ENCODE results near the gene ACLY.
A peak's percentile ranks its signal among the peaks of the same experiment; 100 is the strongest.

Gene ACLY

DNA sequence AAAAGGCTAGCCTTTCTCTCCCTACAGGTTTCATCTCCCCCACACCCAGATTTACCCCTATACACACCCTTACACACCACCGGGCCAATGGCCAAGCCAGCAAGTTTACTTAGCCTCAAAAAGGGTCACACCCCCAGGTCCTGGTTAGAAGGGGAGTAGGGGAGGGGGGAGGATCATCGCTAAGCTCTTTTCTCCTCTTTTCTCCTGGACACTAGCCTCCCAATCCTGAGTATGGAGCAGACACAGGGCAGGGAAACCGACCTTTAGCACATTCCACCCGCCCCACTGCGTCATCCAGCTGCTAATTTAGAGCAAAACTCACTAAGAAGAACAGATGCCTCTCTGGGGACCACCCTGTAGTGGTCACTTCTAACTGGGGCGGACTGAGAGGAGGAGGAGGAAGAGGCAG, 4.4 kb downstream of the ACLY start:
- Histone ChIP-seq H3K14ac (ENCODE audit: low read length) (no peak overlapping the region), H3K4me2 (ENCODE audit: insufficient read depth, low read length, poor library complexity, severe bottlenecking) (no peak overlapping the region), H3K36me3 (replicated peaks in 1 of 2; ENCODE audit: control insufficient read depth in 2 of 2, insufficient read depth in 2 of 2, low read length in 2 of 2) (peaks cover 44 to 83% of the 10 kb centered on the region in 2 donors), H3K18ac (ENCODE audit: low read length) (no peak overlapping the region), H3K79me1 (ENCODE audit: low read depth, low read length) (peaks cover 22% of the 10 kb centered on the region), H3K9me3 (replicated peaks in 1 of 2; ENCODE audit: control insufficient read depth in 2 of 2, insufficient read depth in 1 of 2, low read depth in 1 of 2, low read length in 2 of 2) (no peaks in the 10 kb centered on the region), H2AK5ac (ENCODE audit: low read depth, low read length) (no peak overlapping the region), H3K4me1 (ENCODE audit: control insufficient read depth in 2 of 2, insufficient read depth in 1 of 2, low read depth in 1 of 2, low read length in 2 of 2) (peaks cover 15 to 31% of the 10 kb centered on the region in 2 donors), H3K4me3 (ENCODE audit: low read length in 2 of 2) (no peak overlapping the region), H2BK5ac (ENCODE audit: low read length) (no peak overlapping the region), H2BK120ac (ENCODE audit: low read depth, low read length) (no peak overlapping the region), H2BK15ac (ENCODE audit: low read length) (no peak overlapping the region), H4K8ac (ENCODE audit: low read depth, low read length) (no peak overlapping the region), H3K23ac (ENCODE audit: low read depth, low read length, poor library complexity) (no peak overlapping the region), H2BK12ac (ENCODE audit: low read length) (no peak overlapping the region), H3K9ac (ENCODE audit: low read depth, low read length, poor library complexity) (no peak overlapping the region), H3K4ac (ENCODE audit: low read length) (no peak overlapping the region), H3K27ac (replicated peaks; ENCODE audit: low read length) (peak overlapping the region; percentile 23), H3K27me3 (ENCODE audit: control insufficient read depth in 3 of 3, insufficient read depth in 3 of 3, low read depth in 1 of 3, low read length in 3 of 3) (no peaks in the 10 kb centered on the region), H2AFZ (ENCODE audit: low read length) (no peak overlapping the region), H4K91ac (ENCODE audit: low read depth, low read length, poor library complexity) (no peak overlapping the region)
- no peak for DNase-seq (ENCODE audit: low spot score)
- no CpG with 5 or more reads among the region's 6 CpGs for WGBS, 2 donors (ENCODE audit: extremely low coverage in 2 of 2, insufficient read length in 2 of 2, insufficient replicate concordance in 1 of 2)

DNA sequence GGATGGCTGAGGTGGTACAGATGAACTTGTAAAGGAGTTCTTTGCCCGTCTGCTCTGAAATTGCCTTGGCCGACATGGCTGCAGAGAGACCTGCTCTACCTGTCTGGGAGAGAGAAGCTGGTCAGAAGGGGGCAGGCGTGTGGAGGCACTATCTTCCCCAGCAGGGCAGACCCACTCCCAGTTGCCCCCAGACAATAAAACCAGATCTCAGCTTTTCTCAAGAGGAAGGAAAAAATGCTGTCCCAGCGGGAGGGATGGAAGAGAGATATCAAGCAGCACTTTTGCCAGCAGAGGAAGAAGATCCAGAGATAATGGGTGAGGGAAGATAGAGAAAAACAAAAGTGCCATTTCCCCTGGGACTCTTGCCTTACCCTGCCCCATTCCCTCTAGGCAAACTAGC, 5.0 kb downstream of the ACLY start:
- H3K9me3 ChIP-seq (replicated peaks in 1 of 2; ENCODE audit: control insufficient read depth in 2 of 2, insufficient read depth in 1 of 2, low read depth in 1 of 2, low read length in 2 of 2), result no peaks in the 10 kb centered on the region
- H2AK5ac ChIP-seq (ENCODE audit: low read depth, low read length), result no peak overlapping the region
- H3K23ac ChIP-seq (ENCODE audit: low read depth, low read length, poor library complexity), result peak overlapping the region; percentile 46
- no peak overlapping the region for H3K14ac ChIP-seq (ENCODE audit: low read length)
- peaks cover 14 to 31% of the 10 kb centered on the region in 2 donors for H3K4me1 ChIP-seq (ENCODE audit: control insufficient read depth in 2 of 2, insufficient read depth in 1 of 2, low read depth in 1 of 2, low read length in 2 of 2)
- H3K18ac ChIP-seq (ENCODE audit: low read length), result no peak overlapping the region
- no peak overlapping the region for H3K4me2 ChIP-seq (ENCODE audit: insufficient read depth, low read length, poor library complexity, severe bottlenecking)
- no peak overlapping the region for H3K4ac ChIP-seq (ENCODE audit: low read length)
- WGBS, 2 donors (ENCODE audit: extremely low coverage in 2 of 2, insufficient read length in 2 of 2, insufficient replicate concordance in 1 of 2), result no CpG with 5 or more reads among the region's 4 CpGs
- no peak overlapping the region for H2BK12ac ChIP-seq (ENCODE audit: low read length)
- H3K36me3 ChIP-seq (replicated peaks in 1 of 2; ENCODE audit: control insufficient read depth in 2 of 2, insufficient read depth in 2 of 2, low read length in 2 of 2), result peaks cover 49 to 89% of the 10 kb centered on the region in 2 donors
- no peak overlapping the region for H4K8ac ChIP-seq (ENCODE audit: low read depth, low read length)
- H4K91ac ChIP-seq (ENCODE audit: low read depth, low read length, poor library complexity), result peak overlapping the region; percentile 61
- H3K27ac ChIP-seq (replicated peaks; ENCODE audit: low read length), result peak overlapping the region; percentile 7
- H2BK120ac ChIP-seq (ENCODE audit: low read depth, low read length), result no peak overlapping the region
- peaks cover 22% of the 10 kb centered on the region for H3K79me1 ChIP-seq (ENCODE audit: low read depth, low read length)
- no peak overlapping the region for H3K9ac ChIP-seq (ENCODE audit: low read depth, low read length, poor library complexity)
- H2BK15ac ChIP-seq (ENCODE audit: low read length), result no peak overlapping the region
- H2AFZ ChIP-seq (ENCODE audit: low read length), result no peak overlapping the region
- no peak overlapping the region for H2BK5ac ChIP-seq (ENCODE audit: low read length)
- DNase-seq (ENCODE audit: low spot score), result no peak
- no peak overlapping the region for H3K4me3 ChIP-seq (ENCODE audit: low read length in 2 of 2)
- H3K27me3 ChIP-seq (ENCODE audit: control insufficient read depth in 3 of 3, insufficient read depth in 3 of 3, low read depth in 1 of 3, low read length in 3 of 3), result no peaks in the 10 kb centered on the region

GRCh38 chr17:41912925-41913324, 5.8 kb downstream of the ACLY start:
- no peak overlapping the region for H3K4me2 ChIP-seq (ENCODE audit: insufficient read depth, low read length, poor library complexity, severe bottlenecking)
- peaks cover 14 to 33% of the 10 kb centered on the region in 2 donors for H3K4me1 ChIP-seq (ENCODE audit: control insufficient read depth in 2 of 2, insufficient read depth in 1 of 2, low read depth in 1 of 2, low read length in 2 of 2)
- no peak overlapping the region for H3K23ac ChIP-seq (ENCODE audit: low read depth, low read length, poor library complexity)
- WGBS, 2 donors (ENCODE audit: extremely low coverage in 2 of 2, insufficient read length in 2 of 2, insufficient replicate concordance in 1 of 2), result no CpG with 5 or more reads among the region's 1 CpG
- H3K36me3 ChIP-seq (replicated peaks in 1 of 2; ENCODE audit: control insufficient read depth in 2 of 2, insufficient read depth in 2 of 2, low read length in 2 of 2), result peaks cover 56 to 97% of the 10 kb centered on the region in 2 donors
- H2BK15ac ChIP-seq (ENCODE audit: low read length), result no peak overlapping the region
- no peak overlapping the region for H3K9ac ChIP-seq (ENCODE audit: low read depth, low read length, poor library complexity)
- no peak overlapping the region for H3K4ac ChIP-seq (ENCODE audit: low read length)
- H3K79me1 ChIP-seq (ENCODE audit: low read depth, low read length), result peaks cover 22% of the 10 kb centered on the region
- DNase-seq (ENCODE audit: low spot score), result no peak
- H3K27me3 ChIP-seq (ENCODE audit: control insufficient read depth in 3 of 3, insufficient read depth in 3 of 3, low read depth in 1 of 3, low read length in 3 of 3), result no peaks in the 10 kb centered on the region
- H4K91ac ChIP-seq (ENCODE audit: low read depth, low read length, poor library complexity), result no peak overlapping the region
- no peak overlapping the region for H2BK5ac ChIP-seq (ENCODE audit: low read length)
- H3K18ac ChIP-seq (ENCODE audit: low read length), result no peak overlapping the region
- no peak overlapping the region for H3K27ac ChIP-seq (replicated peaks; ENCODE audit: low read length)
- H2BK120ac ChIP-seq (ENCODE audit: low read depth, low read length), result no peak overlapping the region
- no peak overlapping the region for H3K4me3 ChIP-seq (ENCODE audit: low read length in 2 of 2)
- H2BK12ac ChIP-seq (ENCODE audit: low read length), result no peak overlapping the region
- no peaks in the 10 kb centered on the region for H3K9me3 ChIP-seq (replicated peaks in 1 of 2; ENCODE audit: control insufficient read depth in 2 of 2, insufficient read depth in 1 of 2, low read depth in 1 of 2, low read length in 2 of 2)
- no peak overlapping the region for H3K14ac ChIP-seq (ENCODE audit: low read length)
- H4K8ac ChIP-seq (ENCODE audit: low read depth, low read length), result no peak overlapping the region
- H2AK5ac ChIP-seq (ENCODE audit: low read depth, low read length), result no peak overlapping the region
- no peak overlapping the region for H2AFZ ChIP-seq (ENCODE audit: low read length)

DNA sequence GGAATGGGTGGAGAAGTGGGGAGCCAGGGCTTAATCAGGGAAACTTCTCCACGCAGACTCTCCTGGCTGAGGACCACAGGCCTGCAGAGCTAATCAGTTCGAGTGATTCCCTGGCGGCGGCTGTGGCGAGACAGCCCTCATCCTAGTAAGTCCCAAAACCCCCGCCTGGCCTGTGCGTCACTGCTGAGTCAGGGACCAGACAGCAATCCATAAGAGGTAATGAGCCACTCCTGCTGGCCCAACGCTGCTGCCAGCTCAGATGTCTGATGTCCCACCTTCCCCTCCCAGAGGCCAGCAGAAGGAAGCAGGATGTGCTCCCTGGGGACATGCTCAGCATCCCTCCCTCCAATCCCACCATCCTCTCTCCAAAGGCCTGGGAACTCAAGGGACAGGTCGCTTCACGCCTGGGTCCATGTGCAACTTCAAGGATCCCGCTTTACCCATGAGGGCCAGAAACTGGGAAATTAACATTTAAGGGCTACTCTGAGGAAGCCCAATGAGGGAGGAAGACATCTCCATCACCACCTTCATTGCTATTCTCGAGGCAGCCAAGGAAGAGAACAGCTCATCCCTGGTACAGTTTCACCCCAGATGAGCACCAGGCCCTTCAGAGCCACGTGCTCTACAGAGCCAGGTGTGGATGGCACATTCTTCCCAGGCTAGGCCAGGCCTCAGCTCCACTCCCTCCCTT, 7.9 kb downstream of the ACLY start:
- Histone ChIP-seq H3K14ac (ENCODE audit: low read length) (no peak overlapping the region), H2AK5ac (ENCODE audit: low read depth, low read length) (no peak overlapping the region), H4K8ac (ENCODE audit: low read depth, low read length) (no peak overlapping the region), H3K4me3 (ENCODE audit: low read length in 2 of 2) (no peak overlapping the region), H3K23ac (ENCODE audit: low read depth, low read length, poor library complexity) (no peak overlapping the region), H3K79me1 (ENCODE audit: low read depth, low read length) (peaks cover 26% of the 10 kb centered on the region), H2BK15ac (ENCODE audit: low read length) (no peak overlapping the region), H2BK5ac (ENCODE audit: low read length) (no peak overlapping the region), H3K27me3 (ENCODE audit: control insufficient read depth in 3 of 3, insufficient read depth in 3 of 3, low read depth in 1 of 3, low read length in 3 of 3) (no peaks in the 10 kb centered on the region), H3K4me1 (ENCODE audit: control insufficient read depth in 2 of 2, insufficient read depth in 1 of 2, low read depth in 1 of 2, low read length in 2 of 2) (peaks cover 2 to 29% of the 10 kb centered on the region in 2 donors), H3K36me3 (replicated peaks in 1 of 2; ENCODE audit: control insufficient read depth in 2 of 2, insufficient read depth in 2 of 2, low read length in 2 of 2) (peaks cover 74 to 100% of the 10 kb centered on the region in 2 donors), H3K18ac (ENCODE audit: low read length) (no peak overlapping the region), H2BK120ac (ENCODE audit: low read depth, low read length) (no peak overlapping the region), H3K4me2 (ENCODE audit: insufficient read depth, low read length, poor library complexity, severe bottlenecking) (no peak overlapping the region), H2BK12ac (ENCODE audit: low read length) (no peak overlapping the region), H3K9me3 (replicated peaks in 1 of 2; ENCODE audit: control insufficient read depth in 2 of 2, insufficient read depth in 1 of 2, low read depth in 1 of 2, low read length in 2 of 2) (no peaks in the 10 kb centered on the region), H3K4ac (ENCODE audit: low read length) (no peak overlapping the region), H3K27ac (replicated peaks; ENCODE audit: low read length) (no peak overlapping the region), H2AFZ (ENCODE audit: low read length) (no peak overlapping the region), H4K91ac (ENCODE audit: low read depth, low read length, poor library complexity) (no peak overlapping the region), H3K9ac (ENCODE audit: low read depth, low read length, poor library complexity) (no peak overlapping the region)
- WGBS, 2 donors (ENCODE audit: extremely low coverage in 2 of 2, insufficient read length in 2 of 2, insufficient replicate concordance in 1 of 2), result no CpG with 5 or more reads among the region's 13 CpGs
- no peak for DNase-seq (ENCODE audit: low spot score)
